NCI-H1092 (cell line): ENCODE results near the gene IL22RA1.

Experiments used
- DNase-seq: peaks from one replicate; lab custom pipeline; 2025; lab: John Stamatoyannopoulos, UW

The IL22RA1 gene

DNA sequence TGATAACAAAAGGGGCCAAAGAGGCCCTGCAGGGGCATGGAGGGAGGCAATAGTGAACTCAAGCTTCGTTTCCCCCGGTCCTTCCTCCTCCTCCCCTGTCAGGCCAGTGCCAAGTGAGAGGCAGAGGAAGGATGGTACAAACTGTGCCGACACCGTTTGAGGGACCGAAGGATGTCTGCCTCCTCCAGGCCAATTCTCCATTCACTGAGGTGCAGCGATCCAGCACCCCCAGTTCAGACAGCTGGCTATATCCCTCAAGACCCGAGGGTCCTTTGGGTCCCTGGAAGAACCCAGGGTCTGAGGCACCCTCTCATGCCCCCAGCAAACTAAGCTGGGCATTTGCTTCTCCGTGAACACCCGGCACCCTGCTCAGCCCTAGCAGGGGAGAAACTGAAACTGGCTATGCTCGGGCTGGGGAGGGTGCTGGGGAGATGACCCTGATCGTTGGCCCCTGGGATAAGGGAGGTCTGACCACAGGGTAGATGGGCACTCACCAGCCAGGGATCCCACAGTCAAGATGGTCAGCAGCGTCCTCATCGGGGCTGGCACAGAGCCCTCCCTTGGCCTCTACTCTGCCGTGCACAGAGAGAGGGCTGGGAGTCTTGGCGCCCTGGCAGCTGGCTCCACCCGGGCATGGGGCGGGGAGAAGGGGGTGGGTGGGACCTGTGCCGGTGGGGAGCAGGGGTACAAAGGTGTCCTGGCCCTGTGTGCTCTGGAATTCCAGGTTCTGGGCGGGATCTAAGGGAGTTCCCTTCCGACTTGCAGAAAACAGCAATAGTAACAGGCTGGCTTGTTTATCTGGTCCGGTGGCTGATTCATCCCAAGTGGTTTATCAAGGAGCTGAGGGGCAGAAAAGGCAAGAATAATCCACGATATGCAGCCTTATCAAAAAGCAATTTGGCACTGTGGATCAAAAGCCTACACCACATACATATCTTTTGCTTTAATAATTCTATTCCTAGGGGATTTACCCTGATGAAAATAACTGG, at the start of gene IL22RA1:
Gene IL22RA1 (minus strand): TSS at position 595 of the 989 bp plus-strand sequence. CDS start 58 bp downstream, at position 537.
- no peak for DNase-seq

DNA sequence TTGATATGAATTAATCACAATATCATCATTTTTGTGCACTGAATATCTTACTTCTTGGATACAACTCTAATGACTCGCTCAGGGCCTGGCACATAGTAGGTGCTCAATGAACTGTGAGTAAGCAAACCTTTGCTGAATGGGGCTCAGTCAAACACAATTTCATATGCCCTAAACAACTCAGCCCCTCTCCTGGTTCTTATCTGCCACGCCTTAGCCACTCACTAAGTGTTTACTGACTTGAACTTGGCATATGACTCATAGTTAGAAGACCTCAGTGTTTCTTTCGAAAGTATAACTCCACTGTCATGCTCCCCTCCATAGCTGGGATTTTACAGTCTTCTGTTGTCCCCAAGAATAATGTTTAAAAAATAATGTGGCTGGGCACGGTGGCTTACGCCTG, 48.9 kb upstream of the IL22RA1 start:
- DNase-seq = no peak

DNA sequence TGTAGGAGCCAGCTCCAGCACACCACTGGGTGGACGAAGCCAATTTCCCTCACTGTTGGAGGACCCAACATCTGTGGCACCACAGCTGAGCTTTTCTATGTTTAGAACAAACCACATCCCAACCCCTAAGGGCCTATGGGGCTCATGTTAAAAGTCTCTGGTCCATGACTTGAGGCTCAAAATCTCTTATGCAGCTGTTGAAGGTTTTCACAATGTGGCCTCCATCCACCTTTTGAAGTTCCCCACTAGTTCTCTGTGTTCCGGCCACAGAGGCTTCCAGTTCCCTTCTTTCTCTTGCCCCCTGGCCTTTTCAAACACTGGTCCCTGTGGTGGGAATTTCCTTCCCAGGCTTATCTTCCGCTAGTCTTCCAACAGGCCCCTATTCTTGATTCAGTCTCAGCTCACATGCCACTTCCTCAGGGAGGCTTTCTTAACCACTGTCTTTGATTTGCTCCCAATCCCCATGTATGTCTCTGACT, 48.1 kb upstream of the IL22RA1 start:
- DNase-seq = no peak

DNA sequence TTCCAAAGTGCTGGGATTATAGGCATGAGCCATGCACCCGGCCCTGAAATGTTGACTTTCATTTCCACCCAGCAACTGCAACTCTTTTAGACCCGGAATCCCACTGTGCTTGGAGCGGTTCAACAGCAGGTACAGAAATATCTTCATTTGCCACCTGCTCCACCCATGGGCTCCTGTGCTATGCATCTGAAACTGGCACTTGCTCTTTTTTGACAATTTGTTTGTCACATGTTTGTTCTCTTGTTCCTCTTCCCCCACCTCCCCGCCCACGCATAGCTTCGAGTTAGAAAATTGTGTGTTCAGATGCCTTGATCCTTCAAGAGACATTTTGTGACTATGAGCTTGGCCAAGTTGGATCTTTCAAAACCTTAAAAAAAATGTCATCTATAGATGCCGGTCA, 46.6 kb upstream of the IL22RA1 start:
- no peak for DNase-seq

DNA sequence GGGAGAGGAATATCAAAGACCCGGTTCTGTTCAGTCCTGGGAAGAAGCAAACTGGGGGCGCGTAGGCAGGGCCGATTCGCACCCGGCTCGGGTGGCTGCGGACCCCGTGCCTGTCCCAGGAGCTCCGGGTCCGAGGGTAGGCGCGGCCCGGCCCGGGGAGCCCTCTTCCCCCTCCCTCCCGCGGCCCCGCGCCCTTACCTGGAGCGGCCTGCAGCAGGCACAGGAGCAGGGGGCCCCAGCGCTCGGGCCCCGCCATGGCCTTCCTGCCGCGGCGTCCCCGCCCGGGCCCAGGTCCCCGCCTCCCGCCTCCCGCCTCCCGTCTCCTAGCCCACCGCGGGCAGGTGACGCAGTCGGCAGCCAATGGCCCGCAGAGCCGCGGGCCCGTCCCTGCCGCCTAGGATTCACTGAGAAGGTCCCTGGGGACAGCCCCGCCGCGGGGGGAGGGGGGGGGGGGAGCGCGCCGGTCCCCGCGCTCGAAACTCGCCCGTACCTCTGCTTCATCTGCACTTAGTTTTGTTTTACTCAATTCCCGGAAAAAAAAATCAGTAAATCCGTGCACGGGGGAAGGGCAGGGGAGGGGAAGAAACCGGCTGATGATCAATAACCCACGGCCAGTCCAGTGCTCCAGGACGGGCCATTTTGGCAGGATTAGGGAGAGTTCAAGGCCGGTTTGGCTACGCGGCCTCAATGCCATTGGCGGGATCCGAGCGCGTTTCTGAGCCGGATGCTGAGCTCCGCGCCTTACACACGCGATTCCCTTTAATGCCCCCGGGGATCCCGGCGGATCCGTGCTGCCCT, 44.3 kb upstream of the IL22RA1 start, which contains the start of gene IFNLR1:
Gene IFNLR1 (minus strand): TSS at position 297 of the 798 bp plus-strand sequence. CDS start 41 bp downstream, at position 256.
- DNase-seq = peak; percentile 38

DNA sequence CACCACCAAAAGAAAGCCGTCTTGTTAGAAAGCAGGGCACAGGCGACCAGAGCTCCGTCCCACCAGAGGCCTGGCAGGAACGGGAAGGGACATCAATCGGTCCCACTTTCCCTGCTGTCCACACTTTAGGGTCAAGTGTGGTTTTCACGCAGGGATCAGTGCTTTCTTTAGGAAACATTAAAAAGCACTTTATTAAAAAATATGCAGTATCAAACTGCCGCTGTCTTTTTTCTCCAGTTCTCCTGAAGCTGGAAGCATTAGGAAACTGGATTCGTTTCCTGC, 43.7 kb upstream of the IL22RA1 start:
- DNase-seq = no peak

DNA sequence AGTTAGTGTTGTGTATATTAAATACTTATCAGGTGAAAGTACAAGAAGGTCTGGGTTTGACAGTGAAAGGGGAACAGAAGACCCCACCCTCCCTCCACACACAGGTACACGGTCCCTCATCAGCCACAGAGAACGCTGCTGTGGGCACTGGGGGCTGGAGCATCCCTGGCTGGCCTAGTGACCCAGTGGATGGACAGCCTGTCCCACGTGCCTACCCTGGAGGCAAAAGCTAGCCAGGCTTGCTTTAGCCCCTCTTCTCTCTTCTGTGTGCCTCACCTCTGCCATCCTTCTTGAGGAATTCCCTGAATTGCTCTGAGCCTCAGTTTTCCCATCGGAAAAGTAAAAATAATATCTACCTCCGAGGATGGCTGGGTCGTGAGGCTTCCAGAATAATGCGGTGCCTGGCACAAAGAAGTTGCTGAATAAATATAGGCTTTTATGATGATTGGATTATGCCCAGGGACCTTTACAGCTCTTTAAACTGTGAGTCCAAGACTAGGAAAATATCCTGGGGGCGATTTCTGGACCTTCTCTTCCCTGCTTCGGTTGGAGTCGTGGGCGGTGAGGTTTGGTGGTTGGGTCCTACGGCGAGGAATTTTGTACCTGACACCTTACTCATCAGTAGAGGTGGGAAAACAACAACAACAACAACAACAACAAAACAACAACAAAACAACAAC, 43.2 kb upstream of the IL22RA1 start:
- no peak for DNase-seq

DNA sequence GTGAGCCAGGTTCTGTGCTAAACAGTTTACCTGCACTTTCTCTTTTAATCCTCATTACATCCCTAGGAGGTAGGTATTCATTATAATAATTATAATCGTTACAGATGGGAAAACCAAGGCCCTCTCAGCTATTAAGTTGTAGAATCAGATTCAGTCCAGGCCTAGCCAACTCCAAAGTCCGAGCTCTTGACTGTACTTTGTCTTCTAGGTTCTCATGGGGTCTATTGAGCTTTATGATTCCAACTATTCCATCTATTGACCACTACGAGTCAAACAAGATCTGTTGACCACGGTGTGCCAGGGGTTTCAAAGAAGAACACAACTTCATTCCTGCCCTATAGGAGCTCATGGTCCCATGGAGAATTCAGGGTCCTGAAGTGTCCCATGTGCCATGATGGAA, 42.1 kb upstream of the IL22RA1 start:
- no peak for DNase-seq

- DNase-seq = no peak
Measured at GRCh38 chr1:24182061-24182460, 39.1 kb upstream of the IL22RA1 start.

DNA sequence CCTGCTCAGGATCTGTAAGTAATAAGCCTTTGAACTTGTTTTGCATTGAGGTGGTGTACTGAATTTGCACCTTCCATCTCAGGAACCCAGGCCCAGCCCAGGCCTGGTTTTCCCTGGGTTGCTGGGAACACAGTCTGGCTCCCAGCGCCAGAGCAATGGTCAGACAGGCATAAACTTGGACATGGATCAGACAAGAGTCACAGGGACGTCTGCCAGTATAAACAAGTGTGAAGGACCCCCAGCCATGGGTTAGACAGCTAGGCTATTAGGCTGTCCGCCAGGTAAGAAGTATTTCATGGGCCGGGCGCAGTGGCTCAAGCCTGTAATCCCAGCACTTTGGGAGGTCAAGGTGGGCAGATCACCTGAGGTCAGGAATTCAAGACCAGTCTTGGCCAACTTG, 38.7 kb upstream of the IL22RA1 start:
- DNase-seq = no peak

DNA sequence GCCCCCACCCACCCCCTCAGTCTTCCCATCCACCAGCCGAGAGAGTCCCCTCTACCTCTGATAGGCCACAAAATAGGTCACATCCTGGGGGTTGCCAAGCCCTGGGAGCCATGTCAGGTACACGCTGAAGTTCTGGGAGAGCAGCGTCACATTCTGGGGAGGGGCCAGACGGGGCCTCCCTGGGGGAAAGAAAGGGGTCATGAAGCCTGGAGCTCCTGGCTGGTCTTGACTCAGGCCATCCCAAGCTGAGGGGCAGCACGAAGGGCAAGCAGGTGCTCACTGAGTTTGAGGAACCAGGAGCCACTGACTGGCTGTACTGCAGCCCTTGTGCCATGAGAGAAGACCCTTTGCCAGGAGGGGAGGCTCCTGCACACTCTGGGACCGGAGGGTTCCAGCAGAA, 37.7 kb upstream of the IL22RA1 start:
- DNase-seq = no peak

DNA sequence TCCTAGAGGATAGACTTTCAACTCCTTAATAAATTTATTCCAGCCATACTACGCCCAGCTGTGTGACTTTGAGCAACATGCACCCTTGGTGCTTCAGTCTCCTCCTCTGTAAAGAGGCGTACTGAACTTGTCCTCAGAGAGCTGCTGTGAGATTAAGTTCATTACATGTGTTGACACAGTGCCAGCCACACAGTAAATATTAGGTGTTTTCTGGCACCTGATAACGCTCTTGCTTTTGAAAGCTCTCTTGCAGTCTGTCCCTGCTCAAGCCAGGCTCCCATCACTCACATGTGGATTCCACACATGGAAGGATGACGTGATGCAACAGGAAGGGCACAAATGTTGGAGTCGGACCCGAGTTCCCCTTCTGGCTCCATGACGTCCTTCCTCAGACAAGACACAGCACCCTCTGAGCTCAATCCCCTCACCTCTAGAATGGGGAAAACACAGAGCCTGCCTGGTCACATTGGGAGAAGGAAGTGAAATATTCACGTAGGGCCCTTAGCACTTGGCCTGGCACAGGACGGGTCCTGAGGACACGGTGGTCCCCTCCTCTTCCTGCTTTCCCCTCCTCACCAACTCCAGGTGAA, 36.4 kb upstream of the IL22RA1 start:
- DNase-seq = no peak

- no peak for DNase-seq
Measured at GRCh38 chr1:24178407-24178806, 35.5 kb upstream of the IL22RA1 start.

GRCh38 chr1:24177161-24177560, 34.2 kb upstream of the IL22RA1 start:
- DNase-seq = no peak

DNA sequence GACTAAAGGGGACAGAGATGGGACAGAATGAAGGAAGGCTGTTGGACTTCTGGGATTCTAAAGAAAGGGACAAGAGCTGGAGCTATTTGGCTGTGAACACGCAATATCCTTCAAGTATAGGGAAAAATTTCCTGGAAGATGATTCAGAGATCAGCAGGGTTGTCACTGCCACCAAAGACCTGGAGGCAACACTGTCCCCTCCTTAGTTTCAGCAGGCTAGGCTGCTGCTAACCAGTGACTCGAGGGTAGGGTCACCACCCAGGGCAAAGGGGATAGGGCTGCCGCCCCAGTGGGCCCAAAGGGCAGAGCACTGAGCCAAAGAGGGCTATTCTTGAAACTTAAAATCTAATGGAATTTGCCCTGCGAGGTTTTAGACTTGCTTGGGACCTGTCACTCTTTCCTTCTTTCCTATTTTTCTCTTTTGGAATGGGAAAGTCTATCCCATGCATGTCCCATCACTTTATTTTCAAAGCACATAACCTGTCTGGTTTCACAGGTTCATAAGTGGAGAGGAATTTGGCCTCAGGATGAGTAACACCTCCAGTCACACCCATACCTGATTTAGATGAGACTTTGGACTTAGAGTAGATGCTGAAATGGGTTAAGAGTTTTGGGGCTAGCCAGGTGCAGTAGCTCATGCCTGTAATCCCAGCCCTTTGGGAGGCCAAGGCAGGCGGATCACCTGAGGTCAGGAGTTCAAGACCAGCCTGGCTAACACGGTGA, 32.3 kb upstream of the IL22RA1 start:
- DNase-seq = no peak

DNA sequence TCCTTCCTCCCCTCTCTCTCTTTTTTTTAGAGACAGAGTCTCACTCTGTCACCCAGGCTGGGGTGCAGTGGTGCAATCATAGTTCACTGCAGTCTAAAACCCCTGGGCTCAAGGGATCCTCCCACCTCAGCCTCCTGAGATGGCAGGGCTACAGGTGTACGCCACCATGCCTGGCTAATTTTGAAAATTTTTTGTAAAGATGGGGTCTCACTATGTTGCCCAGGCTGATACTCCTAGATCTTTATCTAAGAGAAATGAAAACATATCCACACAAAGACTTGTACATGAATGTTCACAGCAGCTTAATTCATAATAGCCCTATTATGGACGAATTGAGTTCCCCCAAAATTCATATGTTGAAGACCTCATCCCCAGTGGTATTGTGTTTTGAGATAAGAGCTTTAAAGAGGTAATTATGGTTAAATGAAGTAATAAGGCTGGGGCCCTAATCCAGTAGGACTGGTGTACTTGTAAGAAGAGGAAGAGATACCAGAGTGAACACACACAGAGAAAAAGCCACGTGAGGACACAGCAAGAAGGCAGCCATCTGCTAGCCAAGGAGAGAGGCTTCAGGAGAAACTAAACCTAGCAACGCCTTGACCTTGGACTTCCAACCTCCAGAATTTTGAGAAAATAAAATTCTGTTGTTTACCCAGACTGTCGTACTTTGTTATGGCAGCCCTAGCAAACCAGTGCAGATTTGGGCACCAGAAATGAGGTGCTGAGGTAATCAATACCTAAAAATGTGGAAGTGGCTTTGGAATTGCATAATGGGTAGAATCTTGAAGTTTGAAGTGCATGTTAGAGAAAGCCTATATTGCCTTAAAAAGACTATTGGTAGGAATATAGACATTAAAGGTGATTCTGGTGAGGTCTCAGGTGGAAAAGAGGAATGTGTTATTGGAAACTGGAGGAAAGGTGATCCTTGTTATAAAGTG, 31.0 kb upstream of the IL22RA1 start:
- no peak for DNase-seq

DNA sequence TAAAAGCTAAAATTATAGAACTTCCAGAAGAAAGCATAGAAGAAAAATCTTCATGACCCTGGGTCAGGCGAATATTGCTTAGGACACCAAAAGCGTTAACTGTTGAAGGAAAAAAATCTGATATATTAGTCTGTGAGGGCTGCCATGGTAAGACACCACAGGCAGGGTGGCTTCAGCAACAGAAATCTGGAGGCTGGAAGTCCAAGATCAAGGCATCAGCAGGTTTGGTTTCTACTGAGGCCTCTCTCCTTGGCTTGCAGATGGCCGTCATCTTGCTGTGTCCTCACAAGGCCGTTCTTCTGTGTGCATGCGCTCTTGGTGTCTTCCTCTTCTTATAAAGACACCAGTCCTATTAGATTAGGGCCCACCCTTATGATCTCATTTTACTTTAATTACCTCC, 29.7 kb upstream of the IL22RA1 start:
- DNase-seq = no peak

GRCh38 chr1:24169286-24169685, 26.3 kb upstream of the IL22RA1 start:
- DNase-seq = no peak

- DNase-seq = no peak
Measured at GRCh38 chr1:24168245-24168644, 25.3 kb upstream of the IL22RA1 start.

- DNase-seq = no peak
Measured at GRCh38 chr1:24167008-24167407, 24.1 kb upstream of the IL22RA1 start.
